GM19467 (cell line): ENCODE data around the gene GIMAP8.
"Not testable (repeated sequence)": the region's sequence is repeated elsewhere in the genome, so short reads cannot be mapped to it uniquely, and the experiment has no call there.

Experiments used
- ATAC-seq: cut with Tn5 transposase; IDR thresholded peaks from one replicate; pipeline ENCODE4 v1.9.1; 2021; ENCODE audit warnings: mild to moderate bottlenecking, moderate library complexity; ENCODE audit not compliant: unreplicated experiment

Gene GIMAP8

DNA sequence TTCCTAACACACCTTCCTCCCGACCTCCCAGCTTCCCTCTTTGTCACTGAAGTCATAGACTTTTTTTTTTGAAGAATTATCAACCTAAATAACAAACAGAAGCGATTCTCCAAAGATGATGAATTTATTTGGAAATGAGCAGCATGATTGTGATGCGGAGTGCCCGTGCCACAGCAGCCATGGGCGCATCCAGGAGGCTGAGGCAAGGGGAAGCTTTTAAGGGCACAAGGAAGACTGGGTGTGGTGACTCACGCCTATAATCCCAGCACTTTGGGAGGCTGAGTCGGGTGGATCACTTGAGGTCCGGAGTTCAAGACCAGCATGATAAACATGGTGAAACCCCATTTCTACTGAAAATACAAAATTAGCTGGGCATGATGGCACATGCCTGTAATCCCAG lies 16.2 kb upstream of the GIMAP8 start:
- no peak for ATAC-seq

GRCh38 chr7:150435047-150435389 lies 15.4 kb upstream of the GIMAP8 start:
- no peak for ATAC-seq

DNA sequence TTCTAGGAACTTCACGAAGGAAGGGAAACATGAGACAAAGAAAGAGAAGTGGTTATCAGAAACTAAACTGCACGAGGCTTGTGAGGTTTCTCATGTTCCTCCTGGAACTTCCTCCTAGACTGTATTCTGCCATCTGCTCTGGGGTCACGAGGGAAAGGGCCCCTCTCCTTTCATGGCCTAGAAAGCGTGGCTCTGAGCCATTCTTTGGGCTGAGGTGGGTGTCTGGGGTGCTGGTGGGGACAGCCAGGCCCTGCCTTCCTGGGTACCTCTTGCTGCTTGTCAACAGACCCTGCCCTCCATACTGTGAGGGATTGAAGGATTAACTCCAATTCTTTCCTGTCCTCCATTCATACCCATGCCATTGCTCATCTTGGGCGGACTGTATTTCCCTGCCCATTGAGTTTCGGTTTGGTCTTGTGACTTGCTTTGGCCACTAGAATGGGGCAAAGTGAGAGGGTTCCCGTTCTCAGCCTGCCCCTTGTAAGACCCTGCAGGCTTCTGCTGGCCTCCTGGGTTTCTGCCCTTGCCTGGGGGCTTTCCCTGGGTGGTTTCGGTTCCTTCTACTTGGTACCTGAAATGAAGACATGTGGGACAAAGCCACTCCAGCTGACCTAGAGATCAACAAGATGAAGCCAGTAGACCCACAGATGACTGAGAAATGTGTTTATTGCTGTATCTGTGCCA lies 14.9 kb upstream of the GIMAP8 start:
- peak; percentile 89 for ATAC-seq

- no peak for ATAC-seq
These were observed 10.5 kb upstream of the GIMAP8 start for GRCh38 chr7:150439967-150440366.

- ATAC-seq, result no peak
These were observed 8.9 kb upstream of the GIMAP8 start for GRCh38 chr7:150441524-150441923.

- no peak for ATAC-seq
These were observed 7.6 kb upstream of the GIMAP8 start for GRCh38 chr7:150442811-150443210.

DNA sequence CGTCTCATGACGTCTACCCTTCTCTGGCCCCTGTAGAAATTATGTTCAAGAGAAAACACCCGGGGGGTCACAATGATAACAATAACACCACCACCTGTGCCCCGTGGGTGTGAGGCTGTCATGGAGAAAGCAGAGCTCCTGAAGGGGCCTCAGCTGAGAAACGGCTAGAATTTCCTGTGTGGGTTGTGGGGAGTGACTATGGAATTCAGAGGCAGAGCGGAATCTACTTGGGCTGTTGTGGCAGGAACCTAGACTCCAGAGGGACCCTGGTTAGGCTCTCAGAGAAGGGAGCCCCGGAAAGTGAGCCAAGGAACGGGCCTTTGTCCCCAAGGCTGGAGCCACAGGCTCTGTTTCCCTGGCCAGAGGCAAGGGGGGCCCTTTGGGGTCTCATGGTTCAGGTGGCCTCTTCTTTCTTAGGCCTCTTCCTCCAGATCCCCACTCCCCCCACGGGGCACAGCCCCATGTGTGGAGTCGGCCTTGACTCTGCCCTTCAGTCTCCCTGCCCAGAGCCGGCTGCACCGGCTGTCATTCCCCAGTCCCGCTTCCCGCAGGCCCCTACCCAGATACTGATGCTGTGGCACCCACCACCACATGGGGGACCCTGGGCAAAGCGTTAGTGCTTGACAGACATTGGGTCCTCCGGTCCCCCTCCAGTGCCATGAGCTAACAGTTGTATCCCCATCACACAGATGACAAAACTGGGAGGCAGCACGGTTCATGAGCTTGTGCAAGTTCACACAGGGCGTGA lies 6.5 kb upstream of the GIMAP8 start:
- ATAC-seq, result no peak

DNA sequence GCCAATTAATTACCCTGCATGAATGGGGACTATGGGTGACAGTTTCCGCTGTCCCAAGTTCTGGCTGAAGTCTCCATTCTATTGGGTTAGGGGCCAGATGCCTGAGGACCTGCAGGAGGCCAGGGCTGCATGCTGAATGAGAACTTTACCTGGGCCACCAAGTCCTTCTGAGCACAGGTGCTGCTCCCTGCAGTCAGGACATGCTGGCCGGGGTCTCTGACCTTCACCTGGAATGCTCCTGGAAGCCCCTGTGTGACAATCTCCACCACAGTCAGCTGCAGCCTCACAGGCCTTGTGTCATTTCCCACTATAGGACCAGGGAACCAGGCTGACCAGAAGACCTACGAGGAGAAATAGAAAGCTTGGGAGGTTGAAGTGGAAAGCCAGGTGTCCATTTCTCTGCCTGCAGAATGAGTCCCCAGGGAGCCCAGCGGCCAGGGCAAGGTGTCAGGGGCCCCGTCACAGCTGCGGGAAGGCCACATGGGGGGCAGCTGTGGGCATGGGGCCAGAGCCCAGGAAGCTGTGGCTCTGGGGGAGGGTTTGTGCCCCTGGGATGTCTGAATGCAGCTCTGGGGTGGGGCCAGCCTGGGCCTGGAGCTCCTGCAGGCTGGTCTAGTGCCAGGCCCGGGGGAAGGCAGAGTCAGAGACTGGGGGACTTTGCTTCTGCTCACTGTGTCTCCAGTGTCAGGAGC lies 5.6 kb upstream of the GIMAP8 start:
- ATAC-seq, result no peak

DNA sequence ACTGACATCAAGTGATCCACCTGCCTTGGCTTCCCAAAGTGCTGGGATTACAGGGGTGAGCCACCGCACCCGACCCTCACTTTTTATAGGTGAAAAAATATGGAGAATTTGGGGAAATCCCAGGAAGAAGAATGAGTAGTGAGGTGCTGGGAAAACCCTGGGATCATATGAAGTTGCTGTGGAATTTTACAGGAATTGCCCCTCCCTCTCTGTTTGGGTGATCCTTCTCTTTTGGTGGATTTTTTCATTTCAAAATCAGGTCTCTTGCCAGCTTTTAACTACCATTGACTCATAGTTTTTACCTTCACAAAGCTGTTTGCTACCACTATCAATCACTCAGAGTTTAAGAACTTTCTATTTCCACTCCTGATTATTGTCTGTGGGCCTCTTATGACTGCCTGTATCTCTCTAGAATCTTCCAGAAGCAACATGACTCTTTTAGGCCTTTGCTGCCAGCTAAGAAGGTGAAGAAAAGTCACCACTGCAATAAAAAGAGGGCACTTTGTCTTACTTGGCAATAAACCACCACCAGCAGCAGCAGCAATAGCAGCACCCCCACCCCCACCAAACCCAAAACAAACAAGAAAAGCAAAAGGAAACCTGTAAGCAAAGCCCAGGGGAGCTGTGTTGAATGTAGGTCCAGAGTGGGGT lies 4.0 kb upstream of the GIMAP8 start:
- no peak for ATAC-seq

DNA sequence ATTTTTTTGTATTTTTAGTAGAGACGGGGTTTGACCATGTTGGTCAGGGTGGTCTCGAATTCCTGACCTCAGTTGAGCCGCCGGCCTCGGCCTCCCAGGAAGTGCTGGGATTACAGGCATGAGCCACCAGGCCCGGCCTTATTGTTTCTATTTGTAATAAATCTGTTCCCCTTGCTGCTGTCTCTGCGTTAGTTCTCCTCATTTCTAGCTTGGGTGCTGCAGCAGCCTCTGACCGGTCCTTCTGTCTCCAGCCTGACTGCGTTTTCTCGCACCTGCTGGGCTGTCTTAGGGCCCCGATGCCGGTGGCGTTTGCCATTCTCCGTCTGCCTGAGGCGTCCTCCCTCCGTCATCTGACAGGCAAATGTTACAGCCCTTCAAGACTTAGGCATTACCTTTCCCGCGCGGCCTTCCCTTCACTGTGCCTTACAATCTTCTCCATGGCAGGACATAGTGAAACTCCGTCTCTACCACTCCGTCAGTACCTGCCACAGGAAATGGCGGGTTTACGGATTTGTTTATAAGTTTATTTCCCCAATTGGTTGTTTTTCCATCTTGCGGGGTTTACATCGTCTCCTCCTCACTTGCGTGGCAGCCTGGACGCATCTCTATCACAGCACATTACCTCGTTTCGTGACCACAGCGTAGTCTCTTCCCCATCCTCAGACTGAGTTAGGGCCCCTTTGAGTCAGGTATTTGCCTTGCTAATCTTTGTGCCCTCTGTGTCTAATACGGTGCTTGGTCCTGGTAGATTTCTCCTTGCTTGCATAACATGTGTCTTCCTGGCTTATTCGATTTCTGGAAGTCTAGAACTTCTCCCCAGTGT lies 2.3 kb upstream of the GIMAP8 start:
- ATAC-seq, result no peak

DNA sequence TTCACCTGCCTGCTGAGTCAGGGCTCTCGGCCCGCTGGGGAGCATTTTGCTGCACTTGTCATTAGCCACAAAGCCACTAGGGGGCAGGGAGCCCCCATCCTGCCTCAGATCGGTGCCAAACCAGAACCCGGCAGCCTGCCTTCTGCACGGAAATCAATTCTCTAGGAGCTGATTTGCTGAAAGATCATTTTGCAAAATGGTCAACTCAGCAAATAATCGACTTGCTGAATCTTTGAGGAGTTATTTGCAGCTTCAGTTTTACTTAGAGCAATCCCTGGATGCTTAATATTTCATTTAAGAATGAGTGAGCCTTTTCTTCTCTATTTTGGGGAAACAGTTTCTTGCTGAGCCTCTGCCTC lies 1.7 kb upstream of the GIMAP8 start:
- ATAC-seq, result no peak

DNA sequence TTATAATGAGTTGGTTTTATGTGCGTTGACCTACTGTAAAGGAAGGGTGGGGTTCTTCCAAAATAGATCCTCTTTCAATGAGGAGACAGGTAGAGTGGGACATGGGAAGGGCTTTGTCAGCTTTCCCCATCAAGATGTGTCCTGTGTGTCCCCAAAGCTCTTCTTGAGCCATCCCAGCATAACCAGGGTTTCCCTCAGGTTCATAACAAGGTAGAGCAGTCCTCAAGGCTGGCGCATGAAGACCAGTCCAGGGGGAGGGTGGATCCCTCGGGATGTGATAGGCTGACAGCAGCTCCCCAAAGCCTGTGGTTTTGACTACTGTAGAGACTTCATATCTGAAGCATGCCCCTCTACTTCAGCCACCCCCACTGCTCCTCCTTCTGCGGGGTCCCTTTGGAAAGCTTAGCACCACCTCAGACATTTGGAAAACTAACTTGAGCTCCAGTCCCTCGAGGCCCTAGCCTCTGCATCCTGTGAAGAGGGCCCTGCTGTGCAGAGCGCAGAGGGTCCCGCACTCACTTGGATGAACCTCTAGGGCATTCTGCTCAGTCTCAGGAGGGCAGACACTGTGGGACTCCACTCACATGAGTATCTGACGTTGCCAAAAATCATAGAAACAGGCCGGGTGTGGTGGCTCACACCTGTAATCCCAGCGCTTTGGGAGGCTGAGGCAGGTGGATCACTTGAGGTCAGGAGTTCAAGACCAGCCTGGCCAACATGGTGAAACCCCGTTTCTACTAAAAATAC lies 1.1 kb upstream of the GIMAP8 start:
- ATAC-seq, result no peak

DNA sequence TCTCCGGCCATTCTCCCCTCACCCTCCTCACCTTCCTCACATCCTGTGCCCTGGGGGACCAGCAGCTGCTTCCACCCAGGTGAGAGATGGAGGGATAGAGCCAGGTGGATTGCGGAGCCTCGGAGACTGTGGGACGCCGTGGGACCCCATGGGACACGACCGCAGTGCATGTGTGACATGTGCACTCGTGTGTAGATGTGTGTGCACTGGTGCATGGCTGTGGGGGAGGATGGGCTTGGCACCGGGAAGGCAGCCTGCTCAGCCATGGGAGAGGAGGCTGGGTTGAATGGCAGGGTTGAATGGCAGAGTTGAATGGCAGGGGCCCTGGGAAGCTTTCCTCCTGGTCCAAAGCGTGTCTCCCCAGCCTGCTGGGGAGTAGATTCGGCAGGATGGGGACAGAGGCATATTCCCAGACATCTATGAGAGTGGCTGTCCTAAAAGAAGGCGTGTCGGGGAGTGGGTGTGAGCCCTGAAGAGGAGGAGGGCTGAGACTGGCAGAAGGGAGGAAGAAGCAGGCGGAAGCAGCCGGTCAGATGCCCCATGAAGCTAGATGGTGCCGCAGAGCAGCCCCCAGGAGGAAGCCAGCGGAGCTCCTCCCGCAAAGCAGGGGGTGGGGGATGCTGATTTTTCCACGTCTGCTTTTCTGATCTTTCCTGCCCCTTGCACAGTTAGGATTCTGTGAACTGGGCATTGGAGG lies 815 bp downstream of the GIMAP8 start:
- ATAC-seq, result peak; percentile 44

GRCh38 chr7:150451833-150452461 lies 1.5 kb downstream of the GIMAP8 start:
- no peak for ATAC-seq

DNA sequence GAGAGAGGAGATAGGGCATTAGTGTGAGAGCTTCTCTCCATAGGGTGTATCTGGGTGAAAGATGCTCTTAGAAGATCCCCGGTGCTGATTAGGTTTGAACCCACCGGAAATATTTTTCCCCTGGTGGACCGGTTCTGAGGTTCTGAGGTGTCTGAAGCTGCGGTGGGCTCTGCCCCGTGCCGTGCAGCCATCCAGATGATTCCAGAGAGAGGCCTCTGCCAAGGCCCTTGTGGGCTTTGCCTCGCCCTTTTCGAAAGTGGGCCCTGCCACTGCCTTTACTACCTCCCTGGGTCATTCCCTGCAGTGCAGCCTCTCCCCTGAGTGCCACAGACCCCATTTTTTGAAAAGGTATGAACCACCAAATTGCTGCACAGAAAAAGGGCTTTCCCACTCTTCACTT lies 2.8 kb downstream of the GIMAP8 start:
- no peak for ATAC-seq

- no peak for ATAC-seq
These were observed 3.5 kb downstream of the GIMAP8 start for GRCh38 chr7:150453892-150454291.

GRCh38 chr7:150457064-150457463 lies 6.6 kb downstream of the GIMAP8 start:
- ATAC-seq, result not testable (repeated sequence)

- no peak for ATAC-seq
These were observed 7.8 kb downstream of the GIMAP8 start for GRCh38 chr7:150458235-150458634.

DNA sequence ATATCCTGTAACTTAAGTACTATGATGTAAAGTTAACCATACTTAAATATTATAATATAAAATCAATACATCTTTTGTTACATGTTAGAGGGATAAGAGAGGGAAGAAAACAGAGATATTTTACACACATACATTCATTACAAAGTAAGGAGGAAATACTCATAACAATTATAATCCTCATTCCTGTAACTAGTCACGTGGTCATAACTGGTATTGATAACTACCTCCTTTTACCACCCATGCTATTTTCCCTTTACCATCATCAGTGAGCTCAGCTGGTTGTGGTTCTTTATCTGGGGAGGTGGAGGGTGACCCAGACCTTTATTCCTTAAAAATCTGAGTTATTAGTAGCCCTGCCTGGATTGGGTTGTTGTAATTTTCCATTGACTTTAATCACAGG lies 8.3 kb downstream of the GIMAP8 start:
- no peak for ATAC-seq
